K562 (cell line): ENCODE results near the gene RNF2. TPM values are rescaled to one million over a fixed set of nuclear protein-coding genes. Genes with fewer than 3 reads are reported as not detected.

Experiments used
- ARHGAP35 ChIP-seq: fragments of 450-650 bp; IDR thresholded peaks from 2 replicates; pipeline ENCODE4 v1.6.1; 2018; ENCODE audit not compliant: partially characterized antibody
- C11orf30 ChIP-seq: fragments of 450-650 bp; IDR thresholded peaks from 2 replicates; pipeline ENCODE4 v1.6.1; 2016; ENCODE audit warnings: low read depth, mild to moderate bottlenecking
- CUX1 ChIP-seq: fragments of 200-800 bp; sonication (Bioruptor generic); IDR thresholded peaks from 2 replicates; pipeline ENCODE4 v1.6.1; 2016; ENCODE audit warnings: missing genetic modification characterization, missing compliant biosample characterization
- CXXC5 ChIP-seq: fragments of 250-450 bp; sonication (Bioruptor Pico); IDR thresholded peaks from 2 replicates; pipeline ENCODE4 v1.8.0; 2022; ENCODE audit warnings: inconsistent platforms, mild to moderate bottlenecking, moderate library complexity
- MAFG ChIP-seq: fragments of 450-650 bp; conservative IDR thresholded peaks from 2 replicates; pipeline ENCODE4 v1.6.1; 2016; ENCODE audit warnings: missing genetic modification characterization, missing compliant biosample characterization
- MAFK ChIP-seq: IDR thresholded peaks from 2 replicates; pipeline ENCODE4 v1.6.1; 2011; ENCODE audit warnings: low read length, improper control_type of control experiment
- MECOM ChIP-seq: fragments of 250-450 bp; sonication (Bioruptor Pico); IDR thresholded peaks from 2 replicates; pipeline ENCODE4 v1.8.0; 2022; ENCODE audit warnings: inconsistent platforms
- NONO ChIP-seq, 2 experiments: fragments of 200-400 bp in 1 of 2; fragments of 450-650 bp in 1 of 2; formaldehyde crosslinking in 1 of 2; IDR thresholded peaks; 2 replicates each; pipeline ENCODE4 v1.6.1; 2017; ENCODE audit warnings: low read depth in 2 of 2, mild to moderate bottlenecking in 2 of 2, moderate library complexity in 2 of 2, low read length in 1 of 2
- POLR2B ChIP-seq: fragments of 450-650 bp; IDR thresholded peaks from 2 replicates; pipeline ENCODE4 v1.6.1; 2018; ENCODE audit warnings: low read depth; ENCODE audit not compliant: partially characterized antibody
- PTBP1 ChIP-seq: fragments of 200-400 bp; formaldehyde crosslinking; IDR thresholded peaks from 2 replicates; pipeline ENCODE4 v1.6.1; 2017; ENCODE audit warnings: low read depth, low read length
- PYGO2 ChIP-seq: fragments of 450-650 bp; IDR thresholded peaks from 2 replicates; pipeline ENCODE4 v1.6.1; 2016; ENCODE audit warnings: mild to moderate bottlenecking, missing genetic modification characterization, moderate library complexity, missing compliant biosample characterization
- SAFB ChIP-seq: fragments of 200-400 bp; formaldehyde crosslinking; IDR thresholded peaks from 2 replicates; pipeline ENCODE4 v1.6.1; 2017; ENCODE audit warnings: low read depth, low read length, borderline replicate concordance
- SMARCC2 ChIP-seq: fragments of 450-650 bp; IDR thresholded peaks from 2 replicates; pipeline ENCODE4 v1.6.1; 2017; ENCODE audit warnings: antibody characterized with exemption, moderate library complexity, mild to moderate bottlenecking, low read depth
- polyA plus RNA-seq, 8 experiments: library from polyadenylated mRNA; depleted of rRNA in 4 of 8; stranded (reverse) in 5 of 8; unstranded in 3 of 8; fragments of >200 nt; fragmentation: Nextera tagmentation in 2 of 8; fragmentation: Illumina TruSeq in 1 of 8; extraction: Ambion mirVana in 2 of 8; extraction: Trizol in 1 of 8; gene quantifications; 2 replicates each; pipeline versions ENCODE4 v1.2.1 to v1.2.3, GENCODE V29; 2011 to 2014; ENCODE audit warnings: inconsistent platforms in 1 of 8, missing spikeins in 1 of 8
- total RNA-seq, 7 experiments: library from RNA; depleted of rRNA in 6 of 7; stranded (reverse); fragments of >200 nt in 6 of 7; fragmentation: Illumina TruSeq in 2 of 7; extraction: Trizol in 2 of 7; gene quantifications; 2 replicates each; pipeline versions ENCODE4 v1.2.1 to v1.2.3, GENCODE V29; 2011 to 2021; ENCODE audit warnings: low replicate concordance in 1 of 7
- TF ChIP-seq, protein P1 (sequence below): fragments of 450-650 bp; formaldehyde crosslinking; IDR thresholded peaks from 2 replicates; pipeline ENCODE4 v1.4.0; 2022; ENCODE audit warnings: missing genetic modification characterization
- TF ChIP-seq, protein P2 (sequence below): fragments of 450-650 bp; formaldehyde crosslinking; conservative IDR thresholded peaks from 2 replicates; pipeline ENCODE4 v1.4.0; 2022; ENCODE audit warnings: mild to moderate bottlenecking, missing genetic modification characterization
- TF ChIP-seq, protein P3 (sequence below): IDR thresholded peaks from 2 replicates; pipeline ENCODE4 v1.6.1; 2016; ENCODE audit warnings: missing genetic modification characterization, missing compliant biosample characterization

RNF2 gene
- total and polyA plus RNA-seq, 9 of the 15 experiments (the other 6 are each of a cell fraction or from before 2014, with no cell fraction given) = 7.1 to 66.5 (median 32.9) TPM

DNA sequence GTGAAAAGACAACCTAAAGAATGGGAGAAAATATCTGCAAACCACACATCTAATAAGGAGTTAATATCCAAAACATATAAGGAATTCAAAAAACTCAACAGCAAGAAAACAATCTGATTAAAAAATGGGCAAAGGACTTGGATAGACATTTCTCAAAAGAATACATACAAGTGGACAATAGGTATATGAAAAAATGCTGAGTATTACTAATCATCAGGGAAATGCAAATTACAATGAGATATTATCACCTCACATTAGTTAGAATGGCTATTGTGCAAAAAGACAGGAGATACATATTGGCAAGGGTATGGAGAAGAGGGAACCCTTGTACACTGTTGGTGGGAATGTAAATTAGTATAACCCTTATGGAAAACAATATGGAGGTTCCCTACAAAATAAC, 66.5 kb downstream of the RNF2 start (continued):
- TF ChIP-seq MECOM (CRISPR knock-in tag) (no peak), ARHGAP35 (no peak), POLR2B (no peak), CXXC5 (CRISPR knock-in tag) (no peak), C11orf30 (peak; percentile 81), CUX1 (CRISPR knock-in tag) (no peak), MAFK (peak; percentile 20; the same call in 1 of the 2 replicates), NONO (IDR thresholded peaks at IDR 0.05; ENCODE audit: low read depth in 2 of 2, low read length in 1 of 2) (no peak), PYGO2 (no peak), SAFB (no peak), MAFG (peak; percentile 67), SMARCC2 (no peak), PTBP1 (no peak)
- TF ChIP-seq, protein P1, sequence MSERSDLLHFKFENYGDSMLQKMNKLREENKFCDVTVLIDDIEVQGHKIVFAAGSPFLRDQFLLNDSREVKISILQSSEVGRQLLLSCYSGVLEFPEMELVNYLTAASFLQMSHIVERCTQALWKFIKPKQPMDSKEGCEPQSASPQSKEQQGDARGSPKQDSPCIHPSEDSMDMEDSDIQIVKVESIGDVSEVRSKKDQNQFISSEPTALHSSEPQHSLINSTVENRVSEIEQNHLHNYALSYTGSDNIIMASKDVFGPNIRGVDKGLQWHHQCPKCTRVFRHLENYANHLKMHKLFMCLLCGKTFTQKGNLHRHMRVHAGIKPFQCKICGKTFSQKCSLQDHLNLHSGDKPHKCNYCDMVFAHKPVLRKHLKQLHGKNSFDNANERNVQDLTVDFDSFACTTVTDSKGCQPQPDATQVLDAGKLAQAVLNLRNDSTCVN (CRISPR knock-in tag) = no peak
- TF ChIP-seq, protein P2, sequence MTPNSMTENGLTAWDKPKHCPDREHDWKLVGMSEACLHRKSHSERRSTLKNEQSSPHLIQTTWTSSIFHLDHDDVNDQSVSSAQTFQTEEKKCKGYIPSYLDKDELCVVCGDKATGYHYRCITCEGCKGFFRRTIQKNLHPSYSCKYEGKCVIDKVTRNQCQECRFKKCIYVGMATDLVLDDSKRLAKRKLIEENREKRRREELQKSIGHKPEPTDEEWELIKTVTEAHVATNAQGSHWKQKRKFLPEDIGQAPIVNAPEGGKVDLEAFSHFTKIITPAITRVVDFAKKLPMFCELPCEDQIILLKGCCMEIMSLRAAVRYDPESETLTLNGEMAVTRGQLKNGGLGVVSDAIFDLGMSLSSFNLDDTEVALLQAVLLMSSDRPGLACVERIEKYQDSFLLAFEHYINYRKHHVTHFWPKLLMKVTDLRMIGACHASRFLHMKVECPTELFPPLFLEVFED = no peak
- TF ChIP-seq, protein P3, sequence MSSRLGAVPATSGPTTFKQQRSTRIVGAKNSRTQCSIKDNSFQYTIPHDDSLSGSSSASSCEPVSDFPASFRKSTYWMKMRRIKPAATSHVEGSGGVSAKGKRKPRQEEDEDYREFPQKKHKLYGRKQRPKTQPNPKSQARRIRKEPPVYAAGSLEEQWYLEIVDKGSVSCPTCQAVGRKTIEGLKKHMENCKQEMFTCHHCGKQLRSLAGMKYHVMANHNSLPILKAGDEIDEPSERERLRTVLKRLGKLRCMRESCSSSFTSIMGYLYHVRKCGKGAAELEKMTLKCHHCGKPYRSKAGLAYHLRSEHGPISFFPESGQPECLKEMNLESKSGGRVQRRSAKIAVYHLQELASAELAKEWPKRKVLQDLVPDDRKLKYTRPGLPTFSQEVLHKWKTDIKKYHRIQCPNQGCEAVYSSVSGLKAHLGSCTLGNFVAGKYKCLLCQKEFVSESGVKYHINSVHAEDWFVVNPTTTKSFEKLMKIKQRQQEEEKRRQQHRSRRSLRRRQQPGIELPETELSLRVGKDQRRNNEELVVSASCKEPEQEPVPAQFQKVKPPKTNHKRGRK (tag) = no peak
